Retina (tissue), 1 donor: Measurements from ENCODE around the gene GBF1.

Experiments
- DNase-seq: peaks from one replicate; pipeline ENCODE4 v3.0.0-alpha.2; 2016

Gene GBF1

DNA sequence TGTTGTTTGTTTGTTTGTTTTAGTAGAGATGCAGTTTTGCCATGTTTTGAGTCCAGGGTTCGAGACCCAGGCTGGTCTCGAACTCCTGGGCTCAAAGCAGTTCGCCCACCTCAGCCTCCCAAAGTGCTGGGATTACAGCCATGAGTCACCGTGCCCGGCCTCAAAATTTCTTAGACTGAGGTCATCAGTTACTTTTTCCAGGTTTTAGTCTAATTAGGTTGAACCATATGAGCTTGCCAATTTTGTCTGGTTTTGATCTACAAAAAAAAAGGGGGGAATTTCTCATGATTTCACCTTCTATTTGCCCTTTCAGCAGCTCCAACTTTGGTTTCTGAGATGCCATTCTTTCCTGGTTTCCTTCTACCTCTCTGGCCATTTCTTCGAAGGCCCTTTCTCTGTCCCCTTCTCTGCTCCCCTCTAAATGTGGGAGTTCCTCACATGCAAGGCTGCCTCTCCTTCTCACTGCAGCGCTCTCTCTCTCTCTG, 181.5 kb downstream of the GBF1 start:
- DNase-seq = no peak

DNA sequence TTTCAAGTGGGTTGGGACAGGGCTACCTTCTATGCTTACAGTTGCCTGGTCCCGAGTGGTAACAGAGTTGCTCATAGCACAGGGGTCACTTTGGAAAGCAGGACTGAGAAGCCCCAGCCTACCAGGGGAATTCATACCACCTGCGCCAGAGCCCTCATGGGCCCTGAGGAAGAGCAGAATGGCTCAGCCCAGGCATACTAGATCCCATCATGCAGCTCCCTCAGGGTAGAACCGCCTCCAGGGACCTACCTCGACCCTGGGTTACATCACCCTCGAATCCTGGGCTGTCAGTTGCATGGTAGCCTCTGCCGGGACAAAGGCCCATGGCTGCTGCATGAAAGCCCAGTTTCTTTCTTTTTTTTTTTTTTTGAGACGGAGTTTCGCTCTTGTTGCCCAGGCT, 184.1 kb downstream of the GBF1 start:
- DNase-seq = no peak

DNA sequence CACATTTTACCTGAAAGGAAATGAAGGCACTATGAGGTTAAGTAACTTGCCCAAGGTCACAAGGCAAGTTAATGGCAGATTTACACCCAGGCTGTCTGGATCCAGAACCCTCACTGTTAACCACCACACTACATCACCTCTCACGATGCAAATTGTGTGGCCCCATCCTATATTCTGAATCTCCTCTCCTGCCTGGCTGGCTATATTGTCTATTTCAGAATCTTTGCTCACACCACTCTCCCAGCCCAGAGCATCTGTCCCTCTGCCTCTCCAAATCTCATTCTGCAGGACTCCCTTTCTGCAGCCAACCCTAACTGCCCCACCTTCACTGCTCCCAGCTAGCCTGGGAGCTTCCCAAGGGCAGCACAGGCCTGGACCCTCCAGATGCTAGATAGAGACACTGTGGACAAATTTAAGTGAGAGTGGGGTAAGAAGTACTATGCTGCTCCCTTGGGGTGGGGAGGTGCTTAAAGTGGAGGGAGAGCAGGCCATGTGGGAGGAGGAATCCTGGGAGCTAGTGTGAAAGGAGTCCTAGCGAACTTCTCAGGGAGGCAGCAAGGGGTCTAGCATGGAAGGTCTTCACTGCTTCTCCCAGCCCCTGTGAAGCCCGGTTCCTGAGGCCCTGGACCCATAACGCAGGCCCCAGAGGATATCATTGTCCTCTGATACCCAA, 186.3 kb downstream of the GBF1 start:
- no peak for DNase-seq
